T-helper 1 cell treated with Interleukin-12 subunit alpha and Interleukin-12 subunit beta and Interleukin-4 antibody, amounts not matched to agents 30 μg/mL and 1 μg/mL, for 36 hours (primary cell): ENCODE measurements around the gene KLK5.

Source experiments
- H3K27ac Mint-ChIP-seq: one replicate; pipeline ENCODE4 v1.8.0; 2021; ENCODE audit warnings: mild to moderate bottlenecking, mixed read lengths
- H3K27me3 Mint-ChIP-seq: one replicate; pipeline ENCODE4 v1.8.0; 2021; ENCODE audit warnings: low read depth, mixed read lengths
- H3K36me3 Mint-ChIP-seq: one replicate; pipeline ENCODE4 v1.8.0; 2021; ENCODE audit warnings: low read depth, mixed read lengths
- H3K4me1 Mint-ChIP-seq: one replicate; pipeline ENCODE4 v1.8.0; 2021; ENCODE audit warnings: low read depth, mixed read lengths
- H3K4me3 Mint-ChIP-seq: one replicate; pipeline ENCODE4 v1.8.0; 2021; ENCODE audit warnings: mild to moderate bottlenecking, moderate library complexity, mixed read lengths
- H3K9me3 Mint-ChIP-seq: one replicate; pipeline ENCODE4 v1.8.0; 2021; ENCODE audit warnings: mixed read lengths

KLK5 gene

GRCh38 chr19:50949861-50950260, 3.0 kb downstream of the KLK5 start:
- H3K9me3 Mint-ChIP-seq, result no peaks in the 10 kb centered on the region
- H3K27ac Mint-ChIP-seq, result no peak overlapping the region
- no peaks in the 10 kb centered on the region for H3K4me1 Mint-ChIP-seq
- no peak overlapping the region for H3K4me3 Mint-ChIP-seq
- no peaks in the 10 kb centered on the region for H3K36me3 Mint-ChIP-seq
- H3K27me3 Mint-ChIP-seq, result no peaks in the 10 kb centered on the region

DNA sequence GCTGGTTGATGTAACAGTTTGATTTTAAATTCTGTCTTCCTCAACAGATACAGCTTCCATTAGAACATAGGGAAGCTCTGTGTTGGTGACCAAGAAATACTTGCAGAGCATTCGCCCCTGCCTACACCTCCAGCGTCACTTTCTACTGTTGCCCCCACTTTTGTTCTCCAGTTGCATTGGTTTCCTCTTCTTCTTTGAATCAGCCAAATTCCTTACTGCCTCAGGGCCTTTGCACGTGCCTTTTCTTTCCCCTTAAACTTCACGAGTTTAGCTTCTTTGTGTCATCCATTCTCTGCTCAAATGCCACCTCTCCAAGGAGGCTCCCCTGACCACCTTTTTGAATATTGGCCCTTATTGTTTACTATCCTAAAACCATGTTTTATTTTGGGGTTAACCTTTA, 5.7 kb downstream of the KLK5 start:
- Mint-ChIP-seq H3K36me3 (no peaks in the 10 kb centered on the region), H3K4me1 (no peaks in the 10 kb centered on the region), H3K4me3 (no peak overlapping the region), H3K27me3 (no peaks in the 10 kb centered on the region), H3K9me3 (no peaks in the 10 kb centered on the region), H3K27ac (no peak overlapping the region)

- H3K27ac Mint-ChIP-seq, result no peak overlapping the region
- H3K9me3 Mint-ChIP-seq, result no peaks in the 10 kb centered on the region
- no peak overlapping the region for H3K4me3 Mint-ChIP-seq
- H3K4me1 Mint-ChIP-seq, result no peaks in the 10 kb centered on the region
- H3K36me3 Mint-ChIP-seq, result no peaks in the 10 kb centered on the region
- H3K27me3 Mint-ChIP-seq, result no peaks in the 10 kb centered on the region
Measured at GRCh38 chr19:50944795-50945194, 8.0 kb downstream of the KLK5 start.

DNA sequence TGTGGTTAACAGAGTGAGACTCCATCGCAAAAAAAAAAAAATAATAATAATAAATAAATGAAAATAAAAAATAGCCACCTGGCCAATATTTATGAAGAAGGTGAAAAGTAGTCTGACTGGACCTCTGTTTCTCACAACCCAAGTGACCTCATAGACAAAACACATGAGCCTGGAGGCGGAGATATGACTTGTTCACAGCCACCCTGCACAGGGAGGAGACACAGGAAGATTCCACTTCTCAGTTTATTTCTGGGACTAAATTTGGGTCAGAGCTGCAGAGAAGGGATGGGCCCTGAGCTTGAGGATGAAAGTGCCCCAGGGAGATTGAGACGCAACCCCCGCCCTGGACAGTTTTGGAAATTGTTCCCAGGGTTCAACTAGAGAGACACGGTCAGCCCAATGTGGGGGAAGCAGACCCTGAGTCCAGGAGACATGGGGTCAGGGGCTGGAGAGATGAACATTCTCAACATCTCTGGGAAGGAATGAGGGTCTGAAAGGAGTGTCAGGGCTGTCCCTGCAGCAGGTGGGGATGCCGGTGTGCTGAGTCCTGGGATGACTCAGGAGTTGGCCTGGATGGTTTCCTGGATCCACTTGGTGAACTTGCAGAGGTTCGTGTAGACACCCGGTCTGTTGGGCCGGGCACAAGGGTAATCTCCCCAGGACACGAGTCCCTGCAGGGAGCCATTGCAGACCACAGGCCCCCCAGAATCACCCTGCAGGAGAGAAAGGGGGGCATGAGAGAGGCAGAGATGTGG, 9.6 kb downstream of the KLK5 start:
- no peak overlapping the region for H3K4me3 Mint-ChIP-seq
- H3K27ac Mint-ChIP-seq, result no peak overlapping the region
- no peaks in the 10 kb centered on the region for H3K36me3 Mint-ChIP-seq
- H3K4me1 Mint-ChIP-seq, result no peaks in the 10 kb centered on the region
- no peaks in the 10 kb centered on the region for H3K27me3 Mint-ChIP-seq
- H3K9me3 Mint-ChIP-seq, result no peaks in the 10 kb centered on the region

- Mint-ChIP-seq H3K4me1 (no peaks in the 10 kb centered on the region), H3K4me3 (no peak overlapping the region), H3K36me3 (no peaks in the 10 kb centered on the region), H3K27me3 (no peaks in the 10 kb centered on the region), H3K9me3 (no peaks in the 10 kb centered on the region), H3K27ac (no peak overlapping the region)
Measured at GRCh38 chr19:50939596-50939995, 13.2 kb downstream of the KLK5 start.

DNA sequence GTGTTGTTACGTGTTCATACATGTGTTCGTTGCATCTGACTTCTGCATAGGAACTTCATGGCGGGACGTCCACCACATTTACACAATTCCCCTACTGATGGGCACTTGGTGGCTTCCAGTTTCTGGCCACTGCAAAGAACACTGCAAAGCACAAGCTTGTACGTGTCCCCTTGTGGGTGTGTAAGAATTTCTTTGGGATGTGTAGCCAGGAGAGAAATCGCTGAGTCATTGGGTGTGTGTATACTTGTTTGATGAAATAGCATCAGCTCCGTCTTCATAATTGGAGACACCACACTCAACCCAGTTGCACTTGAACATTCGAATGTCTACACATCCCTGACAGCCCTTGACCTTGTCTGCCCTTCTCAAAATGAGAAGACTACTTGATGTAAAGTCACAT, 19.2 kb downstream of the KLK5 start:
- Mint-ChIP-seq H3K4me3 (no peak overlapping the region), H3K36me3 (no peaks in the 10 kb centered on the region), H3K27me3 (peaks cover 15% of the 10 kb centered on the region), H3K4me1 (peaks cover 4% of the 10 kb centered on the region), H3K9me3 (no peaks in the 10 kb centered on the region), H3K27ac (no peak overlapping the region)

GRCh38 chr19:50932690-50933083, 20.2 kb downstream of the KLK5 start:
- H3K27ac Mint-ChIP-seq, result no peak overlapping the region
- peaks cover 15% of the 10 kb centered on the region for H3K27me3 Mint-ChIP-seq

GRCh38 chr19:50932018-50932689, 20.7 kb downstream of the KLK5 start:
- H3K36me3 Mint-ChIP-seq, result no peaks in the 10 kb centered on the region
- no peak overlapping the region for H3K27ac Mint-ChIP-seq
- no peaks in the 10 kb centered on the region for H3K9me3 Mint-ChIP-seq
- H3K4me1 Mint-ChIP-seq, result peaks cover 4% of the 10 kb centered on the region
- H3K27me3 Mint-ChIP-seq, result peaks cover 15% of the 10 kb centered on the region
- H3K4me3 Mint-ChIP-seq, result no peak overlapping the region

More at GRCh38 chr19:50932690-50933083, 20.2 kb downstream of the KLK5 start:
- Mint-ChIP-seq H3K9me3 (no peaks in the 10 kb centered on the region), H3K36me3 (no peaks in the 10 kb centered on the region), H3K4me1 (peaks cover 4% of the 10 kb centered on the region), H3K4me3 (no peak overlapping the region)

DNA sequence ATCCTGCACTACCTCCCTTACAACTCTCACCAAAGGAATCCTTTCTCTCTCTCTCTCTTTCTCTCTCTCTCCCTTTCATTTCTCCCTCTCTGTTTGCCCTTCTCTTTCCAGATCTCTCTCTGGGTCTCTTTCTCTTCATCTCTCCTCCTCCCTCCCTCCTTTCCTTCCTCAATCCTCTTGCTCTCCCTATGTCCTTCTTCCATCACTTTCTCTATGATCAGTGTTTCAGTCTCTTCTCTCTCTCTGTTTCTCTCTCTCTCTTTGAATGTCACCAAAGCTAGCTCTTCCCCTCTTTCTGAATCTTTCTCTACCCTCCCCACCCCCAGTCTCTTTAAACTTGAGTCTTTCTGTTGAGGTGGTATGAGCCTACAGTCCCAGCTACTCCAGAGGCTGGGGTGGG, 21.8 kb downstream of the KLK5 start:
- Mint-ChIP-seq H3K9me3 (no peaks in the 10 kb centered on the region), H3K4me1 (peaks cover 4% of the 10 kb centered on the region), H3K4me3 (no peak overlapping the region), H3K27ac (no peak overlapping the region), H3K27me3 (peaks cover 15% of the 10 kb centered on the region), H3K36me3 (no peaks in the 10 kb centered on the region)

GRCh38 chr19:50928831-50929230, 24.0 kb downstream of the KLK5 start:
- Mint-ChIP-seq H3K27ac (no peak overlapping the region), H3K36me3 (no peaks in the 10 kb centered on the region), H3K9me3 (no peaks in the 10 kb centered on the region), H3K4me1 (peaks cover 4% of the 10 kb centered on the region), H3K4me3 (no peak overlapping the region), H3K27me3 (peaks cover 15% of the 10 kb centered on the region)

DNA sequence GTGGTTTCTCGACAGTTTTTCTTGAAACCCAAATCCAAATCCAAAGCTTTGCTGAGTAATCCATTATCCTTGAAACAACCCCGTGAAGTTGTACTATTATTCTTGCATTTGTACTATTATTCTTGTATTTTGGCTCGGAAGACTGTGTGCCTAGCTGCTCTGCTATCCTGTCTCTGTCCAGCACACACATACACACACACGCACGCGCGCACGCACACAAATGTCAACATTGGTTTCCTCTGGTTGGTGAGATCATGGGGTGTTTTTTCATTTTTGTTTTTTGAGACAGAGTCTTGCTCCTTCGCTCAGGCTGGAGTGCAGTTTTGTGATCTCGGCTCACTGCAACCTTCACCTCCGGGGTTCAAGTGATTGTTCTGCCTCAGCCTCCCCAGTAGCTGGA, 26.7 kb downstream of the KLK5 start:
- Mint-ChIP-seq H3K4me1 (peaks cover 13% of the 10 kb centered on the region), H3K27ac (no peak overlapping the region), H3K4me3 (no peak overlapping the region), H3K36me3 (no peaks in the 10 kb centered on the region), H3K9me3 (no peaks in the 10 kb centered on the region), H3K27me3 (peaks cover 11% of the 10 kb centered on the region)

DNA sequence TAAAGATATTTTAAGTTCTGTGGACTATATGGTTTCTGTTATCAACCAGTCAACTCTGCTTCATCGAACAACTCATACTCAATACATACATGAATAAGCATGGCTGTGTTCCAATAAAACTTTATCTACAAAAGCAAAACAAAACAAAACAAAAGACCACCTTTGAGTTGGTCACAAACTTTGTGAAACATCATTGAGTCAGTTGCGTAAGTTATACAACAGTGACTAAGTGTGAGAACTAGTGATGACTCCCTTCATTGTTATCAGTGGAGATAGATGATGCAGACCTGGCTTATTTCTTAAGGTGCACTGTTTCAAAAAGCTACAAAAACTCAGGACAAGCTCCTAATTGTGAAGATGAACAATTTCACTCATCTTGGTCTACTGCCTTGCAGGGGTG, 27.1 kb downstream of the KLK5 start:
- Mint-ChIP-seq H3K9me3 (no peaks in the 10 kb centered on the region), H3K27me3 (peaks cover 8% of the 10 kb centered on the region), H3K36me3 (no peaks in the 10 kb centered on the region)

GRCh38 chr19:50924586-50924985, 28.3 kb downstream of the KLK5 start:
- H3K9me3 Mint-ChIP-seq, result no peaks in the 10 kb centered on the region
- peaks cover 9% of the 10 kb centered on the region for H3K4me1 Mint-ChIP-seq
- no peak overlapping the region for H3K4me3 Mint-ChIP-seq
- H3K27me3 Mint-ChIP-seq, result peaks cover 17% of the 10 kb centered on the region
- no peaks in the 10 kb centered on the region for H3K36me3 Mint-ChIP-seq
- no peak overlapping the region for H3K27ac Mint-ChIP-seq

More for the DNA sequence above, 27.1 kb downstream of the KLK5 start:
- peaks cover 13% of the 10 kb centered on the region for H3K4me1 Mint-ChIP-seq
- H3K27ac Mint-ChIP-seq, result no peak overlapping the region
- no peak overlapping the region for H3K4me3 Mint-ChIP-seq

GRCh38 chr19:50922317-50922853, 30.5 kb downstream of the KLK5 start:
- H3K27ac Mint-ChIP-seq, result peak overlapping the region; percentile 41
- peaks cover 9% of the 10 kb centered on the region for H3K4me1 Mint-ChIP-seq
- H3K9me3 Mint-ChIP-seq, result no peaks in the 10 kb centered on the region
- no peaks in the 10 kb centered on the region for H3K36me3 Mint-ChIP-seq
- H3K4me3 Mint-ChIP-seq, result no peak overlapping the region
- H3K27me3 Mint-ChIP-seq, result peaks cover 25% of the 10 kb centered on the region
